ENCODE data around the gene FGD5.

Gene FGD5

DNA sequence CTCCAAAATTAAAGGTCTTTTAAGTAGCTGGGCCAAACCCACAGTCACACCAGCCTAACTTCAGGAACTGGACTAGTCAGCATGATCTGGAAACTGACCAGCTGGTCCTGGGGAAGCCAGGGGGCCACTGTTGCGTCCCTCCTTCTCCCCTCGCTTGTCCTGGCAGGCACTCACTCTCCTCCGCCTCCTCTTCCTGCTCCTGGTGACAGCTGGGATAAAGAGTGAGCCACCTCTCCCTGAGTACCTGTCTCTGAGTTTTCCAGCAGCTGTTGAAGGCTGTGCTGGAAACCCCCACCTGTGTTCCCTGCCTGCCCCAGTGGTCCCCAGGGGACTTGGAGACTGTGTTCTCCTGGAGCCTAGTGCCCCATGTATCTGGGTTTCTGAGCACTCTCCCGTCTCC is 56.0 kb downstream of the FGD5 start:
- H3K27me3 ChIP-seq (ENCODE audit: control insufficient read depth in 1 of 2, insufficient read depth in 2 of 2, low read length in 2 of 2) = no peaks in the 10 kb centered on the region
- H3K27ac ChIP-seq (ENCODE audit: low read depth, low read length) = no peak overlapping the region
- no peak overlapping the region for H3K9ac ChIP-seq (ENCODE audit: low read depth in 1 of 2, low read length in 2 of 2)
- peaks cover 40 to 45% of the 10 kb centered on the region in 2 donors for H3K4me1 ChIP-seq (ENCODE audit: control insufficient read depth in 1 of 2, insufficient read depth in 2 of 2, low read length in 2 of 2)
- no peaks in the 10 kb centered on the region for H3K36me3 ChIP-seq (ENCODE audit: control insufficient read depth in 1 of 2, insufficient read depth in 2 of 2, low read length in 2 of 2)
- H3K4me3 ChIP-seq (ENCODE audit: low read depth in 1 of 2, low read length in 2 of 2) = no peak overlapping the region
- no peaks in the 10 kb centered on the region for H3K9me3 ChIP-seq (ENCODE audit: control insufficient read depth in 1 of 2, low read length in 2 of 2)

DNA sequence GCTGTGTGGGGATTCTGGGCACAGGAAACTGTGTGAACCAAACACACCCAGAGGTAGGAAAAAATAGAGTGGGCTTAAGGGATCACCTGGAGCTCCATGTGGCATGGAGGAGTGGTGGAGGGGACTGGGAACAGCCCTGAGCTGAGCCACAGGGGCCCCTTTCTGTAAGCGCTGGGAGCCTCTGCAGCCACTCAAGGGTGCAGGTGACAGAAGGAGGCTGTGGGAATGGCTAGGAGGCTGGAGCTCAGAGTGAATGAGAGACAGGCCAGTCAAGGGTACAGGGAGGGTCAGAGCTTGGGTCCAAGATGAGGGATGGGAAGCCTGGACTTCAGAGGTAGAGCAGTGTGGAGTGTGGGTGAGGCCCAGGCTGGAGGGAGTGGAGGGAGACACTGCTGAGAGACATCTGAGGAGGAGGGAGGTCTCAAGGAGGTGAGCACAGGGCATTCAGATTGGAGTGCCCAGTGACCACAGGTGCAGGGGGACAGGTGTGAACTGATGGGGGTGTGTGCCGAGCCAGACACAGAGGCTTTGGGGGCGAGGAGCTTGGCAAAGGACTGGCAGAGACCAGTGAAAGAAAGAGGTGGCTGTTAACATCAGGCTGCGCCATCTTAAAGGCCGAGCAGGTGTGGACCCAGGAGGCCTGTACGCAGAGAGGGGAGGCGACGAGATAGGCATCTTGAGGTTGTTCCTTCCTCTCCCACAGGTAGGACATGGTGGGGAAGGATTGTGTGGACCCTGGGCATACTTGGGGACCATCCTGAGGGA is 56.8 kb downstream of the FGD5 start:
- H3K9ac ChIP-seq (ENCODE audit: low read depth in 1 of 2, low read length in 2 of 2) = no peak overlapping the region
- H3K27me3 ChIP-seq (ENCODE audit: control insufficient read depth in 1 of 2, insufficient read depth in 2 of 2, low read length in 2 of 2) = no peaks in the 10 kb centered on the region
- no peaks in the 10 kb centered on the region for H3K9me3 ChIP-seq (ENCODE audit: control insufficient read depth in 1 of 2, low read length in 2 of 2)
- H3K36me3 ChIP-seq (ENCODE audit: control insufficient read depth in 1 of 2, insufficient read depth in 2 of 2, low read length in 2 of 2) = no peaks in the 10 kb centered on the region
- H3K27ac ChIP-seq (ENCODE audit: low read depth, low read length) = no peak overlapping the region
- peaks cover 40 to 45% of the 10 kb centered on the region in 2 donors for H3K4me1 ChIP-seq (ENCODE audit: control insufficient read depth in 1 of 2, insufficient read depth in 2 of 2, low read length in 2 of 2)
- no peak overlapping the region for H3K4me3 ChIP-seq (ENCODE audit: low read depth in 1 of 2, low read length in 2 of 2)

GRCh38 chr3:14876921-14877333 is 58.2 kb downstream of the FGD5 start:
- Histone ChIP-seq H3K27ac (ENCODE audit: low read depth, low read length) (peak overlapping the region; percentile 48), H3K9me3 (ENCODE audit: control insufficient read depth in 1 of 2, low read length in 2 of 2) (no peaks in the 10 kb centered on the region), H3K4me1 (ENCODE audit: control insufficient read depth in 1 of 2, insufficient read depth in 2 of 2, low read length in 2 of 2) (peaks cover 34 to 36% of the 10 kb centered on the region in 2 donors), H3K4me3 (ENCODE audit: low read depth in 1 of 2, low read length in 2 of 2) (no peak overlapping the region), H3K36me3 (ENCODE audit: control insufficient read depth in 1 of 2, insufficient read depth in 2 of 2, low read length in 2 of 2) (peaks cover 0 to 9% of the 10 kb centered on the region in 2 donors), H3K27me3 (ENCODE audit: control insufficient read depth in 1 of 2, insufficient read depth in 2 of 2, low read length in 2 of 2) (no peaks in the 10 kb centered on the region), H3K9ac (ENCODE audit: low read depth in 1 of 2, low read length in 2 of 2) (peak overlapping the region; percentile 8 to 21)

- Histone ChIP-seq H3K9me3 (ENCODE audit: control insufficient read depth in 1 of 2, low read length in 2 of 2) (no peaks in the 10 kb centered on the region), H3K4me1 (ENCODE audit: control insufficient read depth in 1 of 2, insufficient read depth in 2 of 2, low read length in 2 of 2) (peaks cover 30 to 31% of the 10 kb centered on the region in 2 donors), H3K27me3 (ENCODE audit: control insufficient read depth in 1 of 2, insufficient read depth in 2 of 2, low read length in 2 of 2) (no peaks in the 10 kb centered on the region), H3K4me3 (ENCODE audit: low read depth in 1 of 2, low read length in 2 of 2) (peak overlapping the region in 1 of 2 donors; percentile 25), H3K36me3 (ENCODE audit: control insufficient read depth in 1 of 2, insufficient read depth in 2 of 2, low read length in 2 of 2) (peaks cover 0 to 9% of the 10 kb centered on the region in 2 donors), H3K9ac (ENCODE audit: low read depth in 1 of 2, low read length in 2 of 2) (peak overlapping the region in 1 of 2 donors; percentile 21), H3K27ac (ENCODE audit: low read depth, low read length) (no peak overlapping the region)
Observed at GRCh38 chr3:14877469-14877868, 58.7 kb downstream of the FGD5 start.

- peaks cover 6 to 15% of the 10 kb centered on the region in 2 donors for H3K36me3 ChIP-seq (ENCODE audit: control insufficient read depth in 1 of 2, insufficient read depth in 2 of 2, low read length in 2 of 2)
- no peak overlapping the region for H3K9ac ChIP-seq (ENCODE audit: low read depth in 1 of 2, low read length in 2 of 2)
- no peaks in the 10 kb centered on the region for H3K27me3 ChIP-seq (ENCODE audit: control insufficient read depth in 1 of 2, insufficient read depth in 2 of 2, low read length in 2 of 2)
- H3K4me3 ChIP-seq (ENCODE audit: low read depth in 1 of 2, low read length in 2 of 2) = no peak overlapping the region
- H3K9me3 ChIP-seq (ENCODE audit: control insufficient read depth in 1 of 2, low read length in 2 of 2) = no peaks in the 10 kb centered on the region
- peaks cover 26 to 31% of the 10 kb centered on the region in 2 donors for H3K4me1 ChIP-seq (ENCODE audit: control insufficient read depth in 1 of 2, insufficient read depth in 2 of 2, low read length in 2 of 2)
- H3K27ac ChIP-seq (ENCODE audit: low read depth, low read length) = no peak overlapping the region
Observed at GRCh38 chr3:14879211-14879874, 60.6 kb downstream of the FGD5 start.

GRCh38 chr3:14880447-14881106 is 61.8 kb downstream of the FGD5 start:
- Histone ChIP-seq H3K9me3 (ENCODE audit: control insufficient read depth in 1 of 2, low read length in 2 of 2) (no peaks in the 10 kb centered on the region), H3K9ac (ENCODE audit: low read depth in 1 of 2, low read length in 2 of 2) (no peak overlapping the region), H3K27ac (ENCODE audit: low read depth, low read length) (no peak overlapping the region), H3K36me3 (ENCODE audit: control insufficient read depth in 1 of 2, insufficient read depth in 2 of 2, low read length in 2 of 2) (peaks cover 6 to 17% of the 10 kb centered on the region in 2 donors), H3K4me3 (ENCODE audit: low read depth in 1 of 2, low read length in 2 of 2) (no peak overlapping the region), H3K4me1 (ENCODE audit: control insufficient read depth in 1 of 2, insufficient read depth in 2 of 2, low read length in 2 of 2) (peaks cover 26 to 31% of the 10 kb centered on the region in 2 donors), H3K27me3 (ENCODE audit: control insufficient read depth in 1 of 2, insufficient read depth in 2 of 2, low read length in 2 of 2) (no peaks in the 10 kb centered on the region)

GRCh38 chr3:14883226-14883625 is 64.5 kb downstream of the FGD5 start:
- Histone ChIP-seq H3K4me1 (ENCODE audit: control insufficient read depth in 1 of 2, insufficient read depth in 2 of 2, low read length in 2 of 2) (peaks cover 9 to 13% of the 10 kb centered on the region in 2 donors), H3K36me3 (ENCODE audit: control insufficient read depth in 1 of 2, insufficient read depth in 2 of 2, low read length in 2 of 2) (peaks cover 6 to 25% of the 10 kb centered on the region in 2 donors), H3K4me3 (ENCODE audit: low read depth in 1 of 2, low read length in 2 of 2) (no peak overlapping the region)

GRCh38 chr3:14884665-14885064 is 65.9 kb downstream of the FGD5 start:
- Histone ChIP-seq H3K9me3 (ENCODE audit: control insufficient read depth in 1 of 2, low read length in 2 of 2) (no peaks in the 10 kb centered on the region), H3K27ac (ENCODE audit: low read depth, low read length) (no peak overlapping the region), H3K36me3 (ENCODE audit: control insufficient read depth in 1 of 2, insufficient read depth in 2 of 2, low read length in 2 of 2) (peaks cover 6 to 25% of the 10 kb centered on the region in 2 donors), H3K9ac (ENCODE audit: low read depth in 1 of 2, low read length in 2 of 2) (no peak overlapping the region), H3K4me1 (ENCODE audit: control insufficient read depth in 1 of 2, insufficient read depth in 2 of 2, low read length in 2 of 2) (no peaks in the 10 kb centered on the region), H3K4me3 (ENCODE audit: low read depth in 1 of 2, low read length in 2 of 2) (no peak overlapping the region), H3K27me3 (ENCODE audit: control insufficient read depth in 1 of 2, insufficient read depth in 2 of 2, low read length in 2 of 2) (no peaks in the 10 kb centered on the region)

More at GRCh38 chr3:14883226-14883625, 64.5 kb downstream of the FGD5 start:
- Histone ChIP-seq H3K27me3 (ENCODE audit: control insufficient read depth in 1 of 2, insufficient read depth in 2 of 2, low read length in 2 of 2) (no peaks in the 10 kb centered on the region), H3K9ac (ENCODE audit: low read depth in 1 of 2, low read length in 2 of 2) (no peak overlapping the region), H3K9me3 (ENCODE audit: control insufficient read depth in 1 of 2, low read length in 2 of 2) (no peaks in the 10 kb centered on the region), H3K27ac (ENCODE audit: low read depth, low read length) (no peak overlapping the region)

DNA sequence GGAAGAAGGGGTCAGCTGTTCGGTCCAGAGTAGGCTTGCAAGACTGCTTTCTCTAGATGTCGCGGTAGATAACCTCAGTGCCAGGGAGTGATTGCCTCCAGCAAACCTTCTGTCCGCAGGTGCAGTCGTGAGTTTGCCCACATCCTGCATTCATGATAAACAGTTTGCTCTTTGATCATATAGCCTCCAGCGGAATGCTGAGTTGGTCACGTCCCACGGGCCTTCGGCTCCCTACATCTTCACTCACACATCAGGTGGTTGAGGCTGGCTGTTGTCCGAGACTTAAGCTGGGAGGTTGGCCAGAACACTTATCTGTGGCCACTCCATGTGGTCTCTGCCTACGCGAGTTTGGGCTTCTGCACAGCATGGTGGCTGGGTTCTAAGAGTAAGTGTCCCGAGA is 66.5 kb downstream of the FGD5 start:
- H3K27me3 ChIP-seq (ENCODE audit: control insufficient read depth in 1 of 2, insufficient read depth in 2 of 2, low read length in 2 of 2) = no peaks in the 10 kb centered on the region
- no peak overlapping the region for H3K4me3 ChIP-seq (ENCODE audit: low read depth in 1 of 2, low read length in 2 of 2)
- no peak overlapping the region for H3K9ac ChIP-seq (ENCODE audit: low read depth in 1 of 2, low read length in 2 of 2)
- no peak overlapping the region for H3K27ac ChIP-seq (ENCODE audit: low read depth, low read length)
- H3K36me3 ChIP-seq (ENCODE audit: control insufficient read depth in 1 of 2, insufficient read depth in 2 of 2, low read length in 2 of 2) = peaks cover 9 to 25% of the 10 kb centered on the region in 2 donors
- no peaks in the 10 kb centered on the region for H3K9me3 ChIP-seq (ENCODE audit: control insufficient read depth in 1 of 2, low read length in 2 of 2)
- no peaks in the 10 kb centered on the region for H3K4me1 ChIP-seq (ENCODE audit: control insufficient read depth in 1 of 2, insufficient read depth in 2 of 2, low read length in 2 of 2)

DNA sequence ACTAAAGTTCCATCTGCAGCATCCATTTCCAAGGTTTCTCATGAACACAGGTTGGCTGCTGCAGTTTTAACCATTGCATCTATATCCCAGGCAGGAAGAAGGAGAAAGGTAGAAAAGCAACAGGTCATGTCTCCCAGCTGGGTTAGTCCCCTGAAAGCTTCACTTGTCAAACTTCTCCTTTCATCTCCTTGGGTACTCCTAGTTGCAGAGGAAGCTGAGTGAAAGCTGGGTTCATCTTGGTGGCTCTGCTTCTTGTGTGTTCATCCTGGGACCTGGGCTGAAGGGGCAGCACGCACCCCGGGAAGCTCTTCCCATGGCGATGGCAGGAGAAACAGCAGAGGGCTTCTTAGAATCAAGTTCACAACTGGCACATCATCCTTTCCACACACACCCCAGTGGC is 67.3 kb downstream of the FGD5 start:
- Histone ChIP-seq H3K9ac (ENCODE audit: low read depth in 1 of 2, low read length in 2 of 2) (no peak overlapping the region), H3K36me3 (ENCODE audit: control insufficient read depth in 1 of 2, insufficient read depth in 2 of 2, low read length in 2 of 2) (peaks cover 9 to 23% of the 10 kb centered on the region in 2 donors), H3K27ac (ENCODE audit: low read depth, low read length) (no peak overlapping the region), H3K4me1 (ENCODE audit: control insufficient read depth in 1 of 2, insufficient read depth in 2 of 2, low read length in 2 of 2) (no peaks in the 10 kb centered on the region), H3K9me3 (ENCODE audit: control insufficient read depth in 1 of 2, low read length in 2 of 2) (no peaks in the 10 kb centered on the region), H3K27me3 (ENCODE audit: control insufficient read depth in 1 of 2, insufficient read depth in 2 of 2, low read length in 2 of 2) (no peaks in the 10 kb centered on the region), H3K4me3 (ENCODE audit: low read depth in 1 of 2, low read length in 2 of 2) (no peak overlapping the region)
